ENCODE measurements around the gene SH2D3A. TPM values are rescaled to one million over a fixed set of nuclear protein-coding genes. Genes with fewer than 3 reads are reported as not detected.

SH2D3A gene
- total and polyA plus RNA-seq, 2 donors (not counting 1 experiment from before 2014, with no cell fraction given) = 36.1 to 54.1 TPM

DNA sequence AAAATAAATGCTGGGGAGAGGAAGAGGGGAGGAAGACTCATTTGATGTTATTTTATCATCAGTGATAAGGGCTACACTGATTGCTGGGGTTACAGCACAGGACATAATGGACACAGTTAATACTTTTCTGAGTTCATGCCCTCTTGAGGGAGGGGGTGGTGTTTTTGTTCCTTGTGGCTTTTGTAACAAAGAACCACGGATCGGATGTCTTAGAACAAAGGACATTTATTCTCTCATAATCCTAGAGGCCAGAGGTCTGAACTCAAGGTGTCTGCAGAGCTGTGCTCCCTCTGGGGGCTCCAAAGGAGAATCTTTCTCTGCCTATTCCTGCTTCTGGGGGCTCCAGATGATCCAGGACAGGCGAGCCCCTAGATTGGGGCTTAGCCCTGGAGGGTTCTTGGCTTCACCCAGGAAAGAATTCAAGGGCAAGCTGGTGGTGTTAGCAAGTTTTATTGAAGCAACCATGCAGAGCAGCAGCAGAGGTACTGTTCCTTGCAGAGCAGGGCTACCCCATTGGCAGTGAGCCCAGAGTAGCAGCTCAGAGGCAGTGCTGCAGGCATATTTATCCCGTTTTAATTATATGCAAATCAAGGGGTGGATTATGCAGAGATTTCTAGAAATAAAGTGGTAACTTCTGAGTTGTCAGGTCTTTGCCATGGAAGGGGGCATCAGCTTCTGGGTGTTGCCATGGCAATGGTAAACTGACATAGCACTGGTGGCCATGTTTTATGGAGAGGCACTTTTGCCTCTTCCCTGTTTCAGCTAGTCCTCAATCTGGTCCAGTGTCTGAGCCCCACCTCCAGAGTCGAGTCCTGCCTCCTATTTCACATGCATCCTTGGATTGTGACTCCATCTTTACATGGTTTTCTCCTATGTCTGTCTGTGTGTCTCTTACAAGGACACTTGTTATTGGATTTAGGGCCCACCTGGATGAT lies 23.2 kb upstream of the SH2D3A start:
- H3K4me1 ChIP-seq (ENCODE audit: control insufficient read depth in 2 of 2, insufficient read depth in 2 of 2, low read length in 2 of 2) = peaks cover 11 to 21% of the 10 kb centered on the region in 2 donors
- intact Hi-C loops (cut with micrococcal nuclease) = no loop called here

More for the DNA sequence above, 23.2 kb upstream of the SH2D3A start:
- Histone ChIP-seq H3K79me2 (ENCODE audit: control insufficient read depth, insufficient read depth, low read length) (peaks cover 99% of the 10 kb centered on the region), H3K4me2 (replicated peaks; ENCODE audit: low read depth, low read length, poor library complexity, severe bottlenecking) (no peak overlapping the region), H3K27ac (ENCODE audit: low read length in 2 of 2) (peak overlapping the region in 1 of 2 donors; percentile 34), H3K9me3 (ENCODE audit: control extremely low read depth in 1 of 3, control insufficient read depth in 2 of 3, insufficient read depth in 1 of 3, low read length in 2 of 3) (peaks cover 0 to 5% (median 5%) of the 10 kb centered on the region in 3 donors), H3K4me3 (ENCODE audit: control extremely low read depth in 1 of 5, extremely low read depth in 1 of 5, insufficient read depth in 1 of 5, low read depth in 2 of 5, low read length in 4 of 5) (no peak overlapping the region), H3K36me3 (replicated peaks in 1 of 2; ENCODE audit: control extremely low read depth in 1 of 2, control insufficient read depth in 1 of 2, extremely low read depth in 1 of 2, insufficient read depth in 2 of 2, low read length in 1 of 2) (peaks cover 4 to 38% of the 10 kb centered on the region in 2 experiments), H3K9ac (ENCODE audit: low read length) (no peak overlapping the region), H3K27me3 (replicated peaks in 1 of 4; ENCODE audit: control extremely low read depth in 1 of 4, control insufficient read depth in 3 of 4, insufficient read depth in 4 of 4, low read length in 3 of 4) (no peaks in the 10 kb centered on the region), H4K20me1 (ENCODE audit: control insufficient read depth, insufficient read depth, low read length, poor library complexity, severe bottlenecking) (peaks cover 95% of the 10 kb centered on the region), H2AFZ (ENCODE audit: insufficient read depth, low read depth, low read length, poor library complexity, severe bottlenecking) (no peak overlapping the region)
- H3K4me1 Mint-ChIP-seq = peaks cover 49% of the 10 kb centered on the region
- POLR2A ChIA-PET = interaction anchor here (0.6 to 1.7 kb wide), 2 partner anchors 11 to 713 kb away, joined by 5 to 8 read pairs; no protein-coding TSS in a partner anchor
- TF ChIP-seq EZH2 (IDR thresholded peaks at IDR 0.05; ENCODE audit: borderline replicate concordance, insufficient read depth, low read depth, low read length, poor library complexity, severe bottlenecking) = no peak
- TF ChIP-seq, protein P1, sequence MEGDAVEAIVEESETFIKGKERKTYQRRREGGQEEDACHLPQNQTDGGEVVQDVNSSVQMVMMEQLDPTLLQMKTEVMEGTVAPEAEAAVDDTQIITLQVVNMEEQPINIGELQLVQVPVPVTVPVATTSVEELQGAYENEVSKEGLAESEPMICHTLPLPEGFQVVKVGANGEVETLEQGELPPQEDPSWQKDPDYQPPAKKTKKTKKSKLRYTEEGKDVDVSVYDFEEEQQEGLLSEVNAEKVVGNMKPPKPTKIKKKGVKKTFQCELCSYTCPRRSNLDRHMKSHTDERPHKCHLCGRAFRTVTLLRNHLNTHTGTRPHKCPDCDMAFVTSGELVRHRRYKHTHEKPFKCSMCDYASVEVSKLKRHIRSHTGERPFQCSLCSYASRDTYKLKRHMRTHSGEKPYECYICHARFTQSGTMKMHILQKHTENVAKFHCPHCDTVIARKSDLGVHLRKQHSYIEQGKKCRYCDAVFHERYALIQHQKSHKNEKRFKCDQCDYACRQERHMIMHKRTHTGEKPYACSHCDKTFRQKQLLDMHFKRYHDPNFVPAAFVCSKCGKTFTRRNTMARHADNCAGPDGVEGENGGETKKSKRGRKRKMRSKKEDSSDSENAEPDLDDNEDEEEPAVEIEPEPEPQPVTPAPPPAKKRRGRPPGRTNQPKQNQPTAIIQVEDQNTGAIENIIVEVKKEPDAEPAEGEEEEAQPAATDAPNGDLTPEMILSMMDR (IDR thresholded peaks at IDR 0.05) = no peak
- H3K4me3 Mint-ChIP-seq = no peak overlapping the region
- H3K27me3 Mint-ChIP-seq = no peaks in the 10 kb centered on the region
- DNase-seq (no peak), ATAC-seq (ENCODE audit: low read depth) (no peak)
- no peaks in the 10 kb centered on the region for H3K9me3 Mint-ChIP-seq (ENCODE audit: insufficient read depth)
- CTCF ChIA-PET = interaction anchor here (0.8 to 2.4 kb wide), 3 partner anchors 10 to 73 kb away, joined by 3 to 7 read pairs (median 5); no protein-coding TSS in a partner anchor
- WGBS (ENCODE audit: insufficient coverage) = 79% methylated on average over 3 of the region's 5 CpGs
- H3K27ac Mint-ChIP-seq = peak overlapping the region; percentile 41

Measured in B cell (primary cell).